ENCODE measurements around the gene RTEL1.
A peak's percentile ranks its signal among the peaks of the same experiment; 100 is the strongest.

RTEL1 gene

GRCh38 chr20:63628246-63628975, 29.7 kb upstream of the RTEL1 start (continued):
- TF ChIP-seq ZBTB26 (tag by site-specific recombination; optimal IDR thresholded peaks at IDR 0.05) (peak; percentile 56), ZNF394 (tag by site-specific recombination; IDR thresholded peaks at IDR 0.05; ENCODE audit: borderline replicate concordance) (peak; percentile 71; the same call in 1 of the 2 replicates), ZNF2 (tag by site-specific recombination; IDR thresholded peaks at IDR 0.05) (peak; percentile 87), GLI2 (tag by site-specific recombination; IDR thresholded peaks at IDR 0.05; ENCODE audit: borderline replicate concordance, low read depth) (no peak), ZNF24 (tag by site-specific recombination; IDR thresholded peaks at IDR 0.05) (peak; percentile 80; the same call in 1 of the 2 replicates), ZNF548 (tag by site-specific recombination; IDR thresholded peaks at IDR 0.05) (no peak), KLF9 (tag by site-specific recombination; IDR thresholded peaks at IDR 0.05; ENCODE audit: low read depth) (peak; percentile 40; the same call in 1 of the 2 replicates), TSHZ1 (tag by site-specific recombination; IDR thresholded peaks at IDR 0.05; ENCODE audit: borderline replicate concordance) (no peak), ZFP37 (tag by site-specific recombination; IDR thresholded peaks at IDR 0.05) (peak; percentile 96), ZNF146 (tag by site-specific recombination; IDR thresholded peaks at IDR 0.05) (peak; percentile 26; the same call in 1 of the 2 replicates), ZNF623 (tag by site-specific recombination; IDR thresholded peaks at IDR 0.05) (no peak), ZNF449 (tag by site-specific recombination; IDR thresholded peaks at IDR 0.05) (peak; percentile 66; the same call in 1 of the 2 replicates), YY1 (tag by site-specific recombination; IDR thresholded peaks at IDR 0.05) (peak; percentile 62), ZBTB1 (tag by site-specific recombination; IDR thresholded peaks at IDR 0.05) (no peak), TRIM28 (IDR thresholded peaks at IDR 0.05; ENCODE audit: borderline replicate concordance, low read length) (peak; percentile 95), ZNF362 (tag by site-specific recombination; IDR thresholded peaks at IDR 0.05) (peak; percentile 83), ZNF560 (tag by site-specific recombination; IDR thresholded peaks at IDR 0.05; ENCODE audit: borderline replicate concordance) (no peak), ZNF433 (tag by site-specific recombination; IDR thresholded peaks at IDR 0.05; ENCODE audit: low read depth) (no peak), ZNF843 (tag by site-specific recombination; IDR thresholded peaks at IDR 0.05) (peak; percentile 9; the same call in 1 of the 2 replicates), ZBTB11 (tag by site-specific recombination; conservative IDR thresholded peaks at IDR 0.05; ENCODE audit: low read depth) (peak; percentile 99), ZXDB (tag by site-specific recombination; IDR thresholded peaks at IDR 0.05) (peak; percentile 89), ZNF174 (tag by site-specific recombination; IDR thresholded peaks at IDR 0.05) (no peak), OVOL3 (tag by site-specific recombination; IDR thresholded peaks at IDR 0.05) (peak; percentile 64; the same call in 1 of the 2 replicates), ZNF555 (tag by site-specific recombination; conservative IDR thresholded peaks at IDR 0.05) (no peak), SCRT2 (tag by site-specific recombination; IDR thresholded peaks at IDR 0.05) (peak; percentile 98), ZSCAN5A (tag by site-specific recombination; IDR thresholded peaks at IDR 0.05) (0 out of 2 replicates have a peak, but pooled peaks have one; percentile 61), ZNF214 (tag by site-specific recombination; IDR thresholded peaks at IDR 0.05; ENCODE audit: borderline replicate concordance) (no peak)

Measured in HEK293 (cell line).